ENCODE results near the gene LINS1. TPM values are rescaled to one million over a fixed set of nuclear protein-coding genes. Genes with fewer than 3 reads are reported as not detected.

LINS1 gene
- total RNA-seq, 2 donors from 2014 or later, result 6.1 to 8.0 TPM

- Mint-ChIP-seq H3K27me3 (ENCODE audit: insufficient read depth) (no peaks in the 10 kb centered on the region), H3K27ac (no peak overlapping the region), H3K9me3 (no peaks in the 10 kb centered on the region), H3K4me3 (no peak overlapping the region), H3K36me3 (ENCODE audit: low read depth) (no peaks in the 10 kb centered on the region), H3K4me1 (peaks cover 15% of the 10 kb centered on the region)
- Histone ChIP-seq H3K27ac (ENCODE audit: low read depth, low read length) (no peak overlapping the region), H3K36me3 (ENCODE audit: control insufficient read depth, insufficient read depth, low read length) (peaks cover 1% of the 10 kb centered on the region), H3K9ac (ENCODE audit: extremely low read depth, low read length, poor library complexity, severe bottlenecking) (no peak overlapping the region), H3K4me1 (ENCODE audit: control insufficient read depth, insufficient read depth, low read length) (no peaks in the 10 kb centered on the region), H3K27me3 (ENCODE audit: control insufficient read depth, insufficient read depth, low read length, poor library complexity, severe bottlenecking) (no peaks in the 10 kb centered on the region), H3K4me3 (ENCODE audit: low read length) (no peak overlapping the region), H3K9me3 (ENCODE audit: control insufficient read depth, low read length) (no peaks in the 10 kb centered on the region)
- 77 to 96% methylated on average over 3 to 4 of the region's 4 CpGs for WGBS, 2 experiments (ENCODE audit: insufficient coverage in 1 of 2, insufficient read length in 1 of 2)
- no peak for DNase-seq
- TF ChIP-seq CTCF (conservative IDR thresholded peaks at IDR 0.05), result no peak
Observed at GRCh38 chr15:100642950-100643338, 41.0 kb upstream of the LINS1 start.

GRCh38 chr15:100642213-100642949, 40.4 kb upstream of the LINS1 start:
- Histone ChIP-seq H3K36me3 (ENCODE audit: control insufficient read depth, insufficient read depth, low read length) (no peaks in the 10 kb centered on the region), H3K9me3 (ENCODE audit: control insufficient read depth, low read length) (no peaks in the 10 kb centered on the region), H3K27ac (ENCODE audit: low read depth, low read length) (no peak overlapping the region), H3K4me3 (ENCODE audit: low read length) (no peak overlapping the region), H3K4me1 (ENCODE audit: control insufficient read depth, insufficient read depth, low read length) (no peaks in the 10 kb centered on the region), H3K9ac (ENCODE audit: extremely low read depth, low read length, poor library complexity, severe bottlenecking) (no peak overlapping the region), H3K27me3 (ENCODE audit: control insufficient read depth, insufficient read depth, low read length, poor library complexity, severe bottlenecking) (no peaks in the 10 kb centered on the region)
- no peaks in the 10 kb centered on the region for H3K27me3 Mint-ChIP-seq (ENCODE audit: insufficient read depth)
- H3K4me3 Mint-ChIP-seq, result no peak overlapping the region
- DNase-seq, result no peak
- H3K9me3 Mint-ChIP-seq, result no peaks in the 10 kb centered on the region
- WGBS, 2 experiments (ENCODE audit: insufficient coverage in 1 of 2, insufficient read length in 1 of 2), result 87 to 89% methylated on average over 9 of the region's 9 CpGs
- H3K36me3 Mint-ChIP-seq (ENCODE audit: low read depth), result no peaks in the 10 kb centered on the region
- H3K27ac Mint-ChIP-seq, result no peak overlapping the region
- H3K4me1 Mint-ChIP-seq, result peaks cover 15% of the 10 kb centered on the region
- TF ChIP-seq CTCF (conservative IDR thresholded peaks at IDR 0.05), result no peak

- Mint-ChIP-seq H3K4me3 (no peak overlapping the region), H3K9me3 (no peaks in the 10 kb centered on the region), H3K27me3 (ENCODE audit: insufficient read depth) (no peaks in the 10 kb centered on the region), H3K36me3 (ENCODE audit: low read depth) (no peaks in the 10 kb centered on the region), H3K4me1 (peaks cover 40% of the 10 kb centered on the region), H3K27ac (no peak overlapping the region)
- Histone ChIP-seq H3K9ac (ENCODE audit: extremely low read depth, low read length, poor library complexity, severe bottlenecking) (no peak overlapping the region), H3K27ac (ENCODE audit: low read depth, low read length) (no peak overlapping the region), H3K4me1 (ENCODE audit: control insufficient read depth, insufficient read depth, low read length) (peaks cover 4% of the 10 kb centered on the region), H3K36me3 (ENCODE audit: control insufficient read depth, insufficient read depth, low read length) (no peaks in the 10 kb centered on the region), H3K9me3 (ENCODE audit: control insufficient read depth, low read length) (no peaks in the 10 kb centered on the region), H3K4me3 (ENCODE audit: low read length) (no peak overlapping the region), H3K27me3 (ENCODE audit: control insufficient read depth, insufficient read depth, low read length, poor library complexity, severe bottlenecking) (no peaks in the 10 kb centered on the region)
- DNase-seq, result no peak
- no peak for TF ChIP-seq CTCF (conservative IDR thresholded peaks at IDR 0.05)
- 96 to 97% methylated on average over 11 of the region's 11 CpGs for WGBS, 2 experiments (ENCODE audit: insufficient coverage in 1 of 2, insufficient read length in 1 of 2)
Observed at GRCh38 chr15:100638177-100638730, 36.3 kb upstream of the LINS1 start.
